NCI-H526 treated with DMSO at 0.1 percent for 48 hours (cell line): ENCODE results near the gene RHAG.
"Not testable (repeated sequence)": the region's sequence is repeated elsewhere in the genome, so short reads cannot be mapped to it uniquely, and the experiment has no call there.

Experiments
- DNase-seq: peaks from one replicate; lab custom pipeline; 2025; lab: John Stamatoyannopoulos, UW

The RHAG gene

GRCh38 chr6:49636713-49637349 lies at the start of gene RHAG:
TSS of gene RHAG (minus strand) at chr6:49636839. CDS start at chr6:49636812, 27 bp downstream.
- no peak for DNase-seq

- no peak for DNase-seq
Observed at GRCh38 chr6:49676671-49677281, 40.1 kb upstream of the RHAG start.

- no peak for DNase-seq
Observed at GRCh38 chr6:49675816-49676215, 39.2 kb upstream of the RHAG start.

- DNase-seq = no peak
Observed at GRCh38 chr6:49668083-49668511, 31.5 kb upstream of the RHAG start.

- DNase-seq = no peak
Observed at GRCh38 chr6:49666930-49667757, 30.5 kb upstream of the RHAG start.

DNA sequence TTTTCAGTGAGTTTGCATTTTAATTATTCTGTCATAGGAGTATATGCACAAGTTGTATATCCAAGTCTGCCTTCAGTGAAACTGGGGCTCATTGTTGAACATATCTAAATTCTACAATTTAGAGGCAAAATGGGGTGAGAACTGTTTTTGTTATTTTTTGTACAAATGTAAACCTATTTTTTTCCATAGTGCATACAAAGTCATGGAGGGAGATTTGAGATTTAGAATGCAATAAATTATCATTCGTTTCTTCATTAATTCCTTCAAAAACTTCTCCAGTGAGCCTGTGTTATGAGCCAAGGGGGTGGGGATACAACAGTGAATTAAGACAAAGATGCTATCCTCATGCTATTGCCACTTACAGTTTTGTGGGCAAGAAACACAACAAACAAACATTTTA lies 29.8 kb upstream of the RHAG start:
- no peak for DNase-seq

DNA sequence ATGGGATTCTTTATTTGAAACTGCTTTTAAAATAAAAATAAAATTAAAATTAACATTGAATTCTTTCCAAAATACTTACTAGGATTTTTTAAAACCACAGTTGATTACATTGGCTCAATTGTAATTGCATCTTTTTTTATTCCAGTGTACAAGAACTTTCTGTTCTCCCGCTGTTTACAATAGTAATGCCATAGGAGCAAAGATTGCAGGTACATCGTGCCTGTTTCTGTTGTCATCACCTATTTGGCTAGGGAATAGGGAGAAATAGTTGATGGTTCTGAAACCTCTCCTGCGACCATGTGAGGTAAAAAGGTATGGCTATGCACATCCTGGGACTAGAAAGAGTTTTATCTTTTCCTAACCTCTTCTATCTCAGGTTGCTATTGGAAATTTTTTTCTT lies 28.2 kb upstream of the RHAG start:
- no peak for DNase-seq

DNA sequence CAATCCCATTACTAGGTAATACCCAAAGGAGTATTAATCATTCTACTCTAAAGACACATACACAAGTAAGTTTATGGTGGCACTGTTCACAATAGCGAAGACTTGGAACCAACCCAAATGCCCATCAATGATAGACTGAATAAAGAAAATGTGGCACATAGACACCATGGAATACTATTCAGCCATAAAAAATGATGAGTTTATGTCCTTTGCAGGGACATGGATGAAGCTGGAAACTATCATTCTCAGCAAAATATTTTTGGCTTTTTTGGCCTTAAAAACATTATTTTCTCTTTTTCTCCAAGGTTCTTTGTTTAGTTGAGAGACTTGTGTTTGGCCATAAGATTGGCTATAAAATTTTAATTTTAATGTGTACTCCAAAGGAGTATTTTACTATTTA lies 27.4 kb upstream of the RHAG start:
- DNase-seq = not testable (repeated sequence)

DNA sequence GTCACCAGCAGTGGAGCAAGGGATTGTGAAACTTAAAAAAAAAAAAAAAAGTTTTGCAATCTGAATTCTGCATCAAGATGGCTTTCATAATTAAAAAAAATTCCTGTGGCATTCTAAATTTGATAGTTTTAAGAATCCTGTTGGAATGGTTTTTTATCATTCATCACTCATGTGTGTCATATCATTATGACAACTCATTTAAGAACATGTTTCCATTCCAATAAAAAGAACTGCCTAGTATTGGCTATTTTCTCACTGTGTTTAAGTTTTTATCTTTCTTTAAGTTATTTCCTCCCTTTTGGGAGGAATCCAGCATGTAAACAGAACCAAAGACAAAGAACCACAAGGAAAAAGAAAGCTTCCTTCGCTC lies 26.2 kb upstream of the RHAG start:
- no peak for DNase-seq

GRCh38 chr6:49662231-49662891 lies 25.7 kb upstream of the RHAG start:
- DNase-seq = no peak

- no peak for DNase-seq
Observed at GRCh38 chr6:49653942-49654341, 17.3 kb upstream of the RHAG start.

GRCh38 chr6:49653438-49653837 lies 16.8 kb upstream of the RHAG start:
- DNase-seq = no peak

DNA sequence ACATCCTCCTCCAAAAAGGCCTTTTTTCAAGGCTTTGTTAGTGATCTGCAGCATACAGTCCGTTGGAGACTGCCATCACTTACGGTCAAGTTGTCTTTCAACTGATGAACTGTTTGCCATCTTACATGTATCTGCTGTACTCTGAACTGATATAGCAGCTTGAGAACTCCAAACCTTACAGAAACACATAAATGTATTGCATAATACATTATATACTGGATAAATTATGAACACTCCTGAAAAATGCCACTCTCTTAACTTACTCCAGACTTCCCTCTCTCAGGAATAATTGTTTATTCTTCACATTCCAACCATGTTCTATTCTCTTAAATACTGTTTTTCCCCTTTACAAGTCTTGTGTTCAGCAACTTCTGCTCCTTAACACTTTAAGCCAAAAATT lies 14.6 kb upstream of the RHAG start:
- no peak for DNase-seq

- no peak for DNase-seq
Observed at GRCh38 chr6:49649988-49650387, 13.3 kb upstream of the RHAG start.

DNA sequence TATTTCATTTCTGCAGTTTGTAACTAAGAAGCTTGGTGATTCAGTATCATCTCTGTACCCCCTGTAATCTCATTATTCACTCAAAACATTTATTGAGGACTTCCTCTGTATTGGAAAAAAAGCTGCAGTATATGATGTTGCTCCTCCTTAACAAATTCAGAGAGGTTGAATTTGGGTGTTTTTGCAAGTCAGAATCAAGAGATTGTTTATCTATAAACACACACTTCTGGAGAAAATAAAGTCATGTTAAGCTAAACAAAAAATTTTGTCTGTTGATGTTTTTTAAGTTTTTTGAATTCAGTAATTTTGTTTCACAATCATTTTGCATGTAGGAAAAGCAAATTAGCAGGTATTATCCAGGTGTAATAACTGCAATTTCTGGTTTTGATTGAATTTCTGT lies 11.4 kb upstream of the RHAG start:
- no peak for DNase-seq

GRCh38 chr6:49647476-49647875 lies 10.8 kb upstream of the RHAG start:
- no peak for DNase-seq

DNA sequence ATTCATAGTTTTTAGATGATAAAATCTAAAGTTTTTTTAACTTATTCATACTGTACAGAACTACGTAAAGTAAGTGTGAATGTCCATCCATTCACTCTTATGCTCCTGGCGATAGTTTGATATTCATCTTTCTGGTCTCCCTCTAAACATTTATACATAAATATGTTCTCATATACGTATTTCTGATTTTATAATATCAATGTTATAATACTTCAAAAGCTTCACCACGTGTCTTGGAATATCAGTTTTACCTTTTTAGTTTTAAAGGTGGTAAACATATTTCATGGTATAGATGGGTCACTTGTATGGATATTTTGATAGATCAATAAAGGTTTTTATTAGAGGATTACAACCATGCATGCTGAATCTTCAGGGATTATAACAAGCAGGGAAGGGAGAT lies 10.3 kb upstream of the RHAG start:
- DNase-seq = no peak

DNA sequence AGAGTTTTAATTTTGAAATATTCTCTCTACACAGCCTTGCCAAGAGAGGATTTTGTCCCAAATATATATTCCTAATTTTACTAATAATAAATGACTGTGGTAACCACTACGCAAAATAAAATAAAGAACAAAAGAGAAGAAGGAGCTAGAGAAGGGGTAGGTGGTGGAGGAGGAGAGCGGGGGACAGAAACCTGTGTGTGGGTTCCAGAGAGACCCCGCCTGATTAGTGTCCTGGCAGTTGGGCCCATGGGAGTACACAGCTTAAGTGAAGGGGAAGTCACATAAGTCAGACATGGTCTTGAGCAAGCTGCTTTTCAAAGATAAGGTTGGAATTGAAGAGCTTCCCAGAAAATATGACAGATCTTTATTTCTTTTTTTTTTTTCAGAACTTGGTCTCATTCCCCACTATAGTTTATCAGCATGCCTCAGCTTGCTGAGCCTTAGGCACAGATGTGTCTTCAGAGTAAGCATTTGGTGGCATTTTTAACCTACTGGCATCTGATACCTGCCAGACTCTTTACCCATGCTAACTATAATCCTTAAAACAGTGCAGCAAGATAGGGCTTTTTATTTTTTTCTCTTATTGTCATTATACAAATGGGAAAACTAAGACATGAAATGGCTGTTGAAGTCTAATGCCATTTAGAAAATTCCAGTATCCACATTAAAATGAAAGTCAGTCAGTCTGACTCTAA lies 9.6 kb upstream of the RHAG start:
- no peak for DNase-seq

DNA sequence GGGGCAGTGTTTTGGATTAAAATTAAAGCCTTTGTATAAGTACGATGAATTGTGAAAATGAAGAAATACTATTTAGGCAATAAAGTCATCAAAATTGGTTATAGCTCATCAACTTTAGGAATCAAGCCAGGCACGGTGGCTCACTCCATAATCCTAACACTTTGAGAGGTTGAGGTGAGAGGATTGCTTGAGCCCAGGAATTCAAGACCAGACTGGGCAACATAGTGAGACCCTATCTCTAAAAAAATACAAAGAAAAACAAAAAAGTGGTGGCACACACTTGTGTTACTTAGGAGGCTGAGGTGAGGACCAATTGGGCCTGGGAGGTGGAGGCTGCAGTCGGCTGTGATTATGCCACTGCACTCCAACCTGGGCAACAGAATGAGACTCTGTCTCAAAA lies 8.5 kb upstream of the RHAG start:
- no peak for DNase-seq

- DNase-seq = no peak
Observed at GRCh38 chr6:49639177-49639817, 2.7 kb upstream of the RHAG start.

- DNase-seq = no peak
Observed at GRCh38 chr6:49637350-49637731, 702 bp upstream of the RHAG start.
